Gastroesophageal sphincter (tissue), 3 donors: Measurements from ENCODE around the gene RNF25.

Source experiments
- EP300 ChIP-seq: sonication (generic); formaldehyde crosslinking; IDR thresholded peaks from one replicate; pipeline ENCODE4 v1.6.1; 2017; ENCODE audit warnings: antibody characterized with exemption, mild to moderate bottlenecking
- TF ChIP-seq, protein P1 (sequence below), 4 experiments: fragments of 200-600 bp in 2 of 4; fragments of 450-650 bp in 2 of 4; sonication (generic) in 1 of 4; IDR thresholded peaks; one replicate each; pipeline ENCODE4 v1.5.1; 2017 to 2019; ENCODE audit warnings: antibody characterized with exemption in 4 of 4, mild to moderate bottlenecking in 2 of 4, moderate library complexity in 2 of 4

DNA sequence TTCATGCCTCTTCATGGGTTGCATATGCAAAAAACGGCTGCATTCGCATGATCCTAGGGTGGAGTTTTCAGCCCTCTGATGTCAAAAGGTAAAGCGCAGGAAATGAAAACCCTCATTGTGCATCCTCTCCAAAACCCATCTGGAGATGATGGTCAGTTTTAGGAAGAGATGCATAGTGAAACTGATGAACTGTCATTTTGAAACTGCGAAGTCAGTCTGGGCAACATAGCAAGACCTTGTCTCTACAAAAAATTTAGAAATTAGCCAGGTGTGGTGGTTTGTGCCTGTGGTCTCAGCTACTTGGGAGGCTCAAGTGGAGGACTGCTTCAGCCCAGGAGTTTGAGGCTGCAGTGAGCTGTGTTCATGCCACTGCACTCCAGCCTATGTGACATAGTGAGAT lies 36.3 kb upstream of the RNF25 start:
- TF ChIP-seq, protein P1, sequence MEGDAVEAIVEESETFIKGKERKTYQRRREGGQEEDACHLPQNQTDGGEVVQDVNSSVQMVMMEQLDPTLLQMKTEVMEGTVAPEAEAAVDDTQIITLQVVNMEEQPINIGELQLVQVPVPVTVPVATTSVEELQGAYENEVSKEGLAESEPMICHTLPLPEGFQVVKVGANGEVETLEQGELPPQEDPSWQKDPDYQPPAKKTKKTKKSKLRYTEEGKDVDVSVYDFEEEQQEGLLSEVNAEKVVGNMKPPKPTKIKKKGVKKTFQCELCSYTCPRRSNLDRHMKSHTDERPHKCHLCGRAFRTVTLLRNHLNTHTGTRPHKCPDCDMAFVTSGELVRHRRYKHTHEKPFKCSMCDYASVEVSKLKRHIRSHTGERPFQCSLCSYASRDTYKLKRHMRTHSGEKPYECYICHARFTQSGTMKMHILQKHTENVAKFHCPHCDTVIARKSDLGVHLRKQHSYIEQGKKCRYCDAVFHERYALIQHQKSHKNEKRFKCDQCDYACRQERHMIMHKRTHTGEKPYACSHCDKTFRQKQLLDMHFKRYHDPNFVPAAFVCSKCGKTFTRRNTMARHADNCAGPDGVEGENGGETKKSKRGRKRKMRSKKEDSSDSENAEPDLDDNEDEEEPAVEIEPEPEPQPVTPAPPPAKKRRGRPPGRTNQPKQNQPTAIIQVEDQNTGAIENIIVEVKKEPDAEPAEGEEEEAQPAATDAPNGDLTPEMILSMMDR (IDR thresholded peaks at IDR 0.05): no peak
- TF ChIP-seq EP300: no peak
